22Rv1 (cell line): ENCODE results near the gene USP21.

ENCODE experiments used
- H3K27ac ChIP-seq: fragments of 450-650 bp; 2 replicates; pipeline ENCODE4 v1.5.1; 2017
- ZFX ChIP-seq: fragments of 450-650 bp; IDR thresholded peaks from 2 replicates; pipeline ENCODE4 v1.6.1; 2017; ENCODE audit warnings: antibody characterized with exemption, borderline replicate concordance
- TF ChIP-seq, protein P1 (sequence below): fragments of 450-650 bp; IDR thresholded peaks from 2 replicates; pipeline ENCODE4 v1.5.1; 2017; ENCODE audit warnings: mild to moderate bottlenecking

The USP21 gene

DNA sequence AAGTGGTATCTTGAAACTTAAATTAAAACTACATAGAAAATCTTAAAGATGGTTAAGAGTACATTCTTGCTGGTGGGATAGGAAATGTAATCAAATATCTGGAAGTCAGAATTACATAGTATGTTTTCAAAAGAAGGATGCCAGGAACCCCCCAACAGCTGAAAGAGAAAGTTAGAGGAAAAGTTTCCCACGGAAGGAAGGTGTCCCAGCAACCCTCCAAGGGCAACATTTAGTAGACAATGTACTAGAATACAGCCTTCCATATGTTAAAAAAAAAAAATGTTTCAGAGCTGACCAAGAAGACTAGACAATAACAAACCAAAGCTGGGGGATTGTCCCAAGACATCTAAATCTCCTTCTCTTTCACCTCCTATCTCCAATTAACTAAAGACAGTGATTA is 29.0 kb upstream of the USP21 start:
- peak overlapping the region; percentile 99; the same call in 1 of the 2 replicates for H3K27ac ChIP-seq
- no peak for TF ChIP-seq ZFX
- TF ChIP-seq, protein P1, sequence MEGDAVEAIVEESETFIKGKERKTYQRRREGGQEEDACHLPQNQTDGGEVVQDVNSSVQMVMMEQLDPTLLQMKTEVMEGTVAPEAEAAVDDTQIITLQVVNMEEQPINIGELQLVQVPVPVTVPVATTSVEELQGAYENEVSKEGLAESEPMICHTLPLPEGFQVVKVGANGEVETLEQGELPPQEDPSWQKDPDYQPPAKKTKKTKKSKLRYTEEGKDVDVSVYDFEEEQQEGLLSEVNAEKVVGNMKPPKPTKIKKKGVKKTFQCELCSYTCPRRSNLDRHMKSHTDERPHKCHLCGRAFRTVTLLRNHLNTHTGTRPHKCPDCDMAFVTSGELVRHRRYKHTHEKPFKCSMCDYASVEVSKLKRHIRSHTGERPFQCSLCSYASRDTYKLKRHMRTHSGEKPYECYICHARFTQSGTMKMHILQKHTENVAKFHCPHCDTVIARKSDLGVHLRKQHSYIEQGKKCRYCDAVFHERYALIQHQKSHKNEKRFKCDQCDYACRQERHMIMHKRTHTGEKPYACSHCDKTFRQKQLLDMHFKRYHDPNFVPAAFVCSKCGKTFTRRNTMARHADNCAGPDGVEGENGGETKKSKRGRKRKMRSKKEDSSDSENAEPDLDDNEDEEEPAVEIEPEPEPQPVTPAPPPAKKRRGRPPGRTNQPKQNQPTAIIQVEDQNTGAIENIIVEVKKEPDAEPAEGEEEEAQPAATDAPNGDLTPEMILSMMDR, result no peak

DNA sequence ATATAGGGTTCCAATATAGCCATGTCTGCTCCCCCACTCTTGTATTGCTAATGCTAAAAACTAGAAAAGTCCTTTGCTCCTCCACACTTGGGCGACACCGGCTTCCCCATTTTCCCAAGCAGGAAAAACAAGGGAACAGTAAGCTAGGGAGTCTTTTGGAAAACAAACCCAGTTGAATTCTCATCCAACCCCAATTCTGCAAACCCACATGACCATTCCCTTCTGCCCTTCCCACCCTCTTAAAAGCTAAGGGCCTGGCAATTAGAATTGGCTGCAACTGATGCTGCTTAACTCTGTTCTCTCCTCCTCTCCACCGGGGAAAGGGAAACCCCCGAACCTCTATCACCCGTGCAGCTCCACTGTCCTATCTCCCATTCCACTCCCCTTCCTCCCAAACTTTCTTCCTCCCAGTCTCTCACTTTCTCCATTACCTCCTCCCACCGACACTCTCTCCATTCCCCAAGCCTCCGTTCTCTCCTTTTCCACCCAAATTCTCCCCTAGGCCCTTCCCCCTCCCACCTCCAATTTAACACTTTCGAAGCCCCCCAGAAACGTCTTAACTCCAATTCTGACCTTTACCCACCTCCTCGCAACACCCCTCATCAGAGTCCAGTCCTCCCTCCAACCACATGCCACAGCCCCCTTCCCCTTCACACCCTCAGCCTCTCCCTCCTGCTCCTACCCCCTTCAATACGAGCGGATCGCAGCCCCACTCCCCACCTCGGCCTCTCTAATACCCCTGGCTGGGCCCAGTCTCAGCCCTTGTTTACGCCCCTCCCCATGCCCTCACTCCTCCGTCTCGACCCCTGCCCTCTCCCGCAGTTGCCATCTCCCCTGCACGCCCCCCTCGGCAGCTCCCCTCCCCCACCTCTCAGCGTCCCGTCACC is 27.5 kb upstream of the USP21 start:
- H3K27ac ChIP-seq, result peak overlapping the region; percentile 99
- TF ChIP-seq ZFX, result no peak
- TF ChIP-seq, protein P1, result no peak

DNA sequence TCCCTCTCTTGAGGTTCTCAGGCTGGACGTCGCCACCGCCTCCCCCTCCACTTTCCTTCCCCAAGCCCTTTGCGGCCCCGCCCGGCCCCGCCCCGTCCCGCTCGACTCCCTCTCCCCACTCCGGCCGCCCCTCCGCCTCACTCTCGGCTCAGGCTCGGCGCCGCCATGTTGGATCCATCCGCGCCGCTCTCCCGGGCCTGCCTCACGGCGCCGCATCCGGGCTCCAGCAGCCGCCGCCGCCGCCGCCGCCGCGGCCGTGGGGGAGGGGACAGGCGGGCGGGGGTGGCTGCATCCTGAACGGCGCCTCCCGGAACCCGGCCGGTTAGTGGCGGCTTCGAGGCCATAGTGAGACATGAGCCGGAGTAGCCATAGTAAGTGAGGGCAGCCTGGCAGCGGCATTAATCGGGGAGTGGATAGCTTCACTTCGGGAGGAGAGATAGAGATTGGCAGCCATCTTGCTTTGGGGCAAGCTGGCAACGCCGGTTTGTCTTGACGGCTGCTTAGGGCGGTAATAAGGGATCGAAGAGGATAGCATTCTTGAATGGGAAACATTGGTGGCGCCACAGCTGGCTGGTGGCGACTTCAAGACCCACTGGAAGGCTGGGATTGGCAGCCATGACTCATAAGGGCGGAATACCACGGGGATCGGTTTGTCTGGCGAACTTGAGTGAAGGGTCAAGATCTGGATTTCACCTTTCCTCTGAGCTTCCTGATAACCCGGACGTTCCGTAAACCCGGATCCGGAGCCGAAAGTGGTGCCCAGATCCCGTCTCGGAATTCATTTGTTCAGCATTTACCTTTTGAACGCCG is 26.7 kb upstream of the USP21 start, which contains the start of gene DEDD:
Gene DEDD (minus strand): TSS at position 258 of the 810 bp plus-strand sequence. CDS start 8,205 bp downstream, outside the sequence.
- TF ChIP-seq, protein P1, result peak; percentile 43
- TF ChIP-seq ZFX, result no peak

DNA sequence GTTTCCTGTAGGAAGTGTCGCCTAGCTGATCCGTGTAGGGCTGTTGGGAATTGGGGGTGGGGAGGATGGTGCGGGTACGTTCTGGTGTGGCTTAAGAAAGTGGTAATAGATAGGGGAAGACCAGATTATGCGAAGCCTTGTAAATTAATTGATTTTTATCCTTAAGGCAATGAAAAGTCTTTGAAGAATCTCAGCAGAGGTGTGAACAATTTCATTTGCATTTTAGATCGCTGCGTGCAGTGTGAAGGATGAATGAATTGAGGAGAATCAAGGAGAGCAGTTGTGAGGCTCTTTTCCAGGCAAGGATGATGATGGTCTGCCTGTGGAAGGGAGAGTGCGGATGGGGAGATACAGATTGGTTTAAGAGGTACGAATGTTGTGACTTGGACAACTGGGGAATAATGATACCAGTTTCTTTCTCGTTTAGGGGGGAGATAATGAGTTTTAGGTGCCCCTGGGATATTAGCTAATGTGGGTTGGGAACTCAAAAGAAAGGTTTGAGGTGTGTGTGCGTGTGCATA is 26.0 kb upstream of the USP21 start:
- H3K27ac ChIP-seq, result peak overlapping the region; percentile 99
- no peak for TF ChIP-seq ZFX
- TF ChIP-seq, protein P1, result no peak

More for the DNA sequence above, 26.7 kb upstream of the USP21 start, which contains the start of gene DEDD:
- H3K27ac ChIP-seq, result peak within 1 kb of the TSS; percentile 99

DNA sequence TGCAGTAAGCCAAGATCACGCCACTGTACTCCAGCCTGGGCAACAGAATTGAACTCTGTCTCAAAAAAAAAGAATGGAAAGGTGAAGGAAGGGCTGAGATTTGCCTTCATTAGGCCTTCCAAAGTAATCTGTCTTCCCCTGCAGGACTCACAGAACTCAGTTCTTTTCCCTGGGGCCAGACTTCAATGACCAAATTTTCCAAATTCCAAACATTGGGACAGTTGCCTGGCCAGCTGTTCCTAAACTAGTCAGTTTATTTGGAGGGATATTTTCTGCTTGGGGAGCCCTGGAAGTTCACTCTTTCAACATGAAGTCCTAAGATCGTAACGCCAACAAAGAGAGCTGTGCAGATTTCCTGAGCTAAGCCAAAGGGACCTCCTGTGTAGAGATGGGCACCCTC is 21.4 kb upstream of the USP21 start:
- no peak overlapping the region for H3K27ac ChIP-seq
- no peak for TF ChIP-seq ZFX
- TF ChIP-seq, protein P1, result no peak

DNA sequence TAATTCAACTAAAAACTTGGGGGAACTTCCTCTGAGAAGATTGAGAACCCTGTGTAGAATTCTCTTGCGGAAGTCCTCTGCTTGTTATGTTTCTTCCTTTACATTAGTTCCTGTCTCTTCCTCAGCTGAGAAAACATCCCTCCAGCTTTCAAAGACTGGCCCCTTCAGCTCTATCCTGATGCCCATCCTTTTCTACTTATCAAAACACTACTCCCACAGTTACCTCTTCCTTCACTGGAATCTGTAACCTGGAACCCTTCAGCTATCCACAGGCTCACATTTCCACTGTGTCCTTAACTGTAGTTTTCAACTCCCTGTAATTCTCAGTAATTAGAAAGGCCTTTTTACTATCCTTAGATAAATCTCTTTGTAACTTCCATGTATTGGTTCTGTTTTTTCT is 20.9 kb upstream of the USP21 start:
- TF ChIP-seq ZFX, result no peak
- TF ChIP-seq, protein P1, result no peak
- H3K27ac ChIP-seq, result no peak overlapping the region
